Stimulated activated CD4-positive, alpha-beta T cell treated with anti-CD3 and anti-CD28 coated beads, Interleukin-15, amount 100 ng/mL, for 24 hours (primary cell): ENCODE measurements around the gene LFNG.

Experiments
- DNase-seq: peaks from one replicate; pipeline ENCODE4 v3.0.0-alpha.2; 2020

Gene LFNG

GRCh38 chr7:2484868-2485267 is 34.7 kb upstream of the LFNG start:
- no peak for DNase-seq

DNA sequence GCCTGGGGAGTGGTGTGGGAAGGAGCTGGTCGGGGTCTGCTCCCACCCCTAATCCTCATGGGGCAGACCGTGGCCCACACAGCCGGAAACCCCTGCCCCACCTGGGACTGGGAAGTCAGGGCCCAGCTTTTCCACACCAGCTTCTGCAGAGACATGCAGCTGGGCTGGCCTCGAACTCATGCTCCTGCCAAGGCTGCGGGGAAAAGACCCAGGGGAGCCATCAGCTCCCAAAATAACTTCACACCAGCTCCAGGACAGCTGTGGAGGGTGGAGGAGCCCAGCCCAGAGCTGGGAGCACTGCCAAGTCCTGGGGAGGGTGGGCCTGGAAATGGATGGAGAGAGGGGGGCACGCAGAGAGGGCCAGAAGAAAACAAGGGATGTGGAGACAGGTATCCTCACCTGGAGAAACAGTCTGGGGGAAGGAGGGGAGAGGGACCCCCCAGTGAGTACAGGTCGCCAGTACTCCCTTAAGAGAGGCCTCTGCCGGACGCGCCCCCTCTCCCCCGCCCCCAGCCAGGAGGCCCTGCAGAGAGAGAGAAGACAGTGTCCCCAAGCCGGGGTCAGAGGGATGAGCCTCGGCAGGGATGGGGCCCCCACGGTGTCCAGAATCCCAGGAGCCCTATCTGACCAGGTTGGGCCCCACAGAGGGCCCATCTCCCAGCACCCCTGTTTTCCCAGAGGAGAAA is 31.8 kb upstream of the LFNG start:
- no peak for DNase-seq

DNA sequence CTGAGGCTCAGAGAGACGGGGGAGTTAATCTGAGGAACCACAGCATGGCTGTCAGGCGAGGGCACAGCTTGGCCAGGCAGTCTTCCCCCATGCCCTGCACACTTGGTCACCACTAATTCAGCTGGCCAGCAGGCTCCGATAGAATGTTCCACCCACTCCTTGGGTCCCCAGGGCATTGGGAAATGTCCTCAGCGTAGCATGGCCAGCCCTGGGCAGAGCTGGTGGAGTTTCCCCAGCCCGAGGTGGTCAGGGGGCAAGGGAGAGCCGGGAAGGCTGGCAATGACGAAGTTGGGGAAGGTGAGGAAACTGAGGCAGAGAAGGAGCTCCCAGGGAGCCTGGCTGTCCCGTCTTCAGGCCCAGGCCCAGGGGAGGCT is 31.3 kb upstream of the LFNG start:
- DNase-seq: no peak

GRCh38 chr7:2488681-2489080 is 30.9 kb upstream of the LFNG start:
- no peak for DNase-seq

DNA sequence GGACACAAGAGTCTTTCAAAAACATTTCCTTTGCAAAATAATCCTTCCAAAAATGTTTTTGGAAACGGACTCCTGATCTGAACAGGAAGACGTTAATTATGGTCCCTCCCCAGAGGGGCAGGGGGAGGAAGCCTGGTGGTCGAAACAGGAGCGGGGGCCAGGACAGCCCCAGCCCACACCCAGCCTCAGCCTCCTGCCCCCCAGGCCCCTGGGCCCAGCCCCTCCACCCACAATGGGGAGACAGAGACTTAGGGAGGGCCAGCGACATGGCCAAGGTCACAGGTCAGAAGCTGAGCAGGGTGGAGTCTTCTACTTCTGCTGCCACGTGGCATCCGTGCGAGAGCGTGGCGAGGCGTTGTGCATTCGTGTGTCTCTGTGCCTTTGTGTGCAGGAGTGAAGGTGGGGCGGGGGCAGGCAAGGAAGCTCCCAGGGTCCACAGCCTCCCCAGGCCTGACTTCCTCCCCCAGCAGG is 29.4 kb upstream of the LFNG start:
- no peak for DNase-seq

- DNase-seq: no peak
Observed at GRCh38 chr7:2492038-2492437, 27.5 kb upstream of the LFNG start.

DNA sequence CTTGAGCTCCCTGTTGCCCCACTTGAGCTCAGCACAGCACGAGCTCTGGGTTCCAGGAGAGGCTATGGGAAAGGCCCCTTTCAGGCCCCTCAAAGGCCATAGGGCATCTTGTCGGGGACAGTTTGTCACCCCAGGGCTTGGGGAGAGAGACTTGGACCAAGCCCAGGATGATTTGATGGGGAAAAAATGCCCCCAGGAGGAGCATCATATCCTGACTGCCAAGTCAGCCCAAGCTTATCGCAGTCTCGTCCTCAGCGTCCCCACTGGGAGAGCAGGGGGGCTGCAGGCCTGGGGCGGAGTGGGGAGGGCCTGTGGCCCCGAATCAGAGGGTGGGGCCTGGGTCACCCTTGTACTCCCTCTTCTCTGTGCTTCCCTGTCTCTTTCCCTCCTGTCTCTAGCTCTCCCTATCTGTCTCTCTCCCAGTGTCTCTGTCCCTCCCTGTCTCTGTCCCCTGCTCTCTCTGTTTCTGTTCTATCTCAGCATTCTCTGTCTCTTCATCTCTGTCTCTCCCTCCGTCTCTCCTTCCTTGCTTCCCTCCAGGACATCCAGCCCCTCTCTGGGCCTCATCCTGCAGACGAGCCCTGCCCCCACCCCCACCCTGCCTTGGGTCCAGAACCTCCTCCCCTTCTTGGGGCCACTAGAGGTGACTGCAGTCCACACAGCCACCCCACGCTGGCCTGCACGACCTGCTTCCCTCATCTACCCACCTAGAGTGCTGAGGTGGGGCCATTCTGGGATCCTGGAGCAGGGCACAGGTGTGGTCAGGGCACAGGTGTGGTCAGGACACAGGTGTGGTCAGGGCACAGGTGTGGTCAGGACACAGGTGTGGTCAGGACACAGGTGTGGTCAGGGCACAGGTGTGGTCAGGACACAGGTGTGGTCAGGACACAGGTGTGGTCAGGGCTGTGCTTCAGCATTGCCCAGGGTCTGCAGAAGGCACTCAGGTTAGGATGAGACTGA is 26.1 kb upstream of the LFNG start:
- no peak for DNase-seq

- DNase-seq: no peak
Observed at GRCh38 chr7:2494191-2495130, 25.1 kb upstream of the LFNG start.

DNA sequence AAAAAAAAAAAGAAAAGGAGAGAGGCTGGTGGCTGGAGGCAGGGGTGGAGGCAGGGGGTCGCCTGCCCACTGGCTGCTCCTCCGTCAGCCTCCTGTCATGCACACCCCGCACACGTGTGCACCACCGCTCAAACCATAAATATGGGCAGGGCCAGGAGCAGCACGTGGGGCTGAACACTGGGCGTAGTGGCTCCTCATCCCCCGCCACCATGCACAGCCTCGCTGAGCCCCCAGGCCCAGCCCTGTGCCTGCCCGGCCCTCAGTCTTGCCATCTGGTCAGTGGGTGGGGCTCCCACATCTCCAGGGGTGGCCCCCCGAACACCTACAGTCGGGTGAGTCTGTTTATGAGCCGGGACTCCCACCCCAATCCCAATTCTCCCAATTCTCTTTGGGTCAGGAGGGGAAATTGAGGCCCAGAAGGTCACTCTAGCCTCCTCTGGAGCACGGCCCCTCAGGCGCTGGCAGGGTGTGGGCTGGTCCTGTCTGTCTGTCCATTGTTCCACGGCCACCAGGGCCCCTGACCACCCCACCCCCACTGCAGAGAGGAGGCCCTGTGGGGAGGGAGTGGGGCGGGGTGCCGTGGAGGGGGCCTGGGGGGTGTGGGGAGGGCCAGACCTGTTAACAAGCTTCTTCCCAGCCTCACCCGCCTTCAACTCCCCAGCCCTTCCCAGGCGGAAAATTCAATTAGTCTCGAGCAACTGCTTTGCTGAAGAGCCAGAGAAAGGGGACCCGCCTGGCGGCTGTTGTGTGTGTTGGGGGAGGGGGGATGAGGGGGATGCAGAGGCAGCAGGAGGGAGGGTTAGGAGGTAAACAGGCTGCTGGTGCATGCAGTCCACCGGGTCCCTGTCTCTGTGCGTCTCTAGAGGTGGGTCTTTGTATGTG is 23.9 kb upstream of the LFNG start:
- no peak for DNase-seq

GRCh38 chr7:2496375-2496774 is 23.2 kb upstream of the LFNG start:
- no peak for DNase-seq

GRCh38 chr7:2497065-2497464 is 22.5 kb upstream of the LFNG start:
- no peak for DNase-seq

DNA sequence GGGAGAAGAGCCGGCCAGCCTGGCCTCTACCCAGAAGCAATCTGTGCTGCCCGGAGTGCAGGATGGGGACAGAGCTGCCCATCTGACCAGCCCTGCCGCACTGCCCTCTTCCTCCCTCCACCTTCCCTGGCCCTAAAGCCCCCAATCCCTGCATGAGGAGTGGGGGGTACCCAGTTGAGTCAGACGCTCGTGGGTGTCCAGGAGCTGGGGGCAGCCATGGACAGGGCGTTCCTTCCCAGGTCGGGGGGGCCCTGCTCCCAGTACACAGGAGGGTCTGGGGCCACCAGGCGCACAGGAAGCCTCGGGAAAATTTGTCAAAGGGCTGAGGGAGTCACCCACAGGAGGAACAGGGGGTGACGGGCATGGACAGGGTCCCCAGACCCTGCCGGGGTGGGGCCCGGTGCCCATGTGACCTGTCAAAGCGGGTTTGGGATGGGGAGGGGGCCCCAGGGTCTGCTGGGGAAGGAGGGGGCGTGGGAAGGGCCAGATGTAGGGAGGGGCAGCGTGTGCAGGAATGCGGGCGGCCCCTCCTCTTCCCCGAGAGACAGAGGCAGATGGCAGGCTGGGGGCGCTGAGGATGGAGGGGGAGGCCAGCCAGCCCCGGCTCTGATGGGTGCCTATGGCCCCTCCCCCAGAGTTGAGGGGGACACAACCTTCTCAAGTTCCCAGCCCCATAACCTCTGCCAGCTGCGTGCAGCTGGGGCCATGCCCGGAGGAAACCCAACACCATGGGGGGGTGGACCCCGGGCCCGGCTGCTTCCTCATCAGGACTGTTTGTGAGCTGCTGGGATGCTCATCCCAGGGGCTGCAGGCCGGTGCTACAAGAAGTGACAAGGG is 21.9 kb upstream of the LFNG start:
- DNase-seq: no peak

- no peak for DNase-seq
Observed at GRCh38 chr7:2498708-2499107, 20.9 kb upstream of the LFNG start.

- DNase-seq: no peak
Observed at GRCh38 chr7:2499181-2499580, 20.4 kb upstream of the LFNG start.

DNA sequence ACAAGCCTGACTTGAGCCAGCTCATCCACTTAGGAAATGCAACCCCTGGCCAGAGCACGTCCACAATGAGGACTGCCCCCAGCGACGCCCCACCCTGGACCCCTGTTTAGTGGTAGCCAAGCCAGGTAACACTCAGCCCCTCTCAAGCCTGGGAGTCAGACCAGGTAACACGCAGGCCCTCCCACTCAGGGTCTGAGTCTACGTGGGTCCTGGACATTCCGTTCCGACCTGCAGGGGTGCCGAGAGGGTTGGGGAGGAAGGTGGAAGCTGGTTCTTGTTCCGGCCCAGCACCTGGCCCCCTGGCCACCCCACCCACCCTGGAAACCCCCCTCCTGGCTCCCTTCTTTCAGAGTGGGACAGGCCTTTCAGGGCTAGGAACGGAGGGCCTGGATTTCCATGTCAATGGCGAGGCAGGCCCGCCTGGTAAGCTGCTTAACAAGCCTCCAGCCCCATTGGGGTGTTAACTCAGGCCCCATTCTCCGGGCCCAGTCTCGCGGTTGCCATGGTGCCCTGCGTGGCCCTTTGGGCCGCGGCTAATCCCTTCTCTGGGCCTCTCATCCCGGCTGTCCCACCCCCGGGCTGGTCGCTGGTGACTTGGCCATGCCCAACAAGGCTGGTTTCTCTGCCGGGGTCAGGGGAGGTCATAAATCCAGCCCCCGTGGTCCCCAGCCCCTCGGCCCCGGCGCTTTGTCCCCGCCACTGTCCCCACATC is 19.7 kb upstream of the LFNG start:
- no peak for DNase-seq

- DNase-seq: no peak
Observed at GRCh38 chr7:2500701-2501100, 18.9 kb upstream of the LFNG start.

- DNase-seq: no peak
Observed at GRCh38 chr7:2501947-2502646, 17.5 kb upstream of the LFNG start.

DNA sequence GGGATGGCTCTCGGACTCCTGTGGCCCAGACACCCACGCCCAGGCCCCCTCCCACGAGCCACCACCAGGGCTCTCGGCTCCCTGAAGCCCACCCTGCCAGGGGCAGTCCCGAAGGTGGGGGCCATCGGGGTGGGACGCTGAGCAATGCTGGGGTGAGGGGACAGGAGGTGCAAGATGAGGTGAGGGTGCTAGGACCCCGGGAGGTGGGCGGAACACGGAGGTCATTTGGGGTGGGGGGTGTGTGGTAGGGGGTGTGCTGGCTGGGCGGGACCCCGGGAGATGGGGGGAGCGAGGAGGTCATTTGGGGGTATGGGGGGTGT is 17.0 kb upstream of the LFNG start:
- no peak for DNase-seq

- DNase-seq: no peak
Observed at GRCh38 chr7:2503056-2503941, 16.3 kb upstream of the LFNG start.
